ENCODE data around the gene PMEPA1. TPM values are rescaled to one million over a fixed set of nuclear protein-coding genes. Genes with fewer than 3 reads are reported as not detected.

PMEPA1 gene
- total and polyA plus RNA-seq, 7 donors: 3.6 to 23.3 (median 6.5) TPM

GRCh38 chr20:57690525-57690924 lies 19.3 kb downstream of the PMEPA1 start:
- Histone ChIP-seq H3K4me3 (no peak overlapping the region), H3K27me3 (no peaks in the 10 kb centered on the region), H3K4me1 (peaks cover 0 to 50% (median 14%) of the 10 kb centered on the region in 4 donors), H3K36me3 (no peaks in the 10 kb centered on the region), H3K9me3 (no peaks in the 10 kb centered on the region), H3K27ac (no peak overlapping the region)
- WGBS, 2 donors: 72 to 85% methylated on average over 15 of the region's 15 CpGs
- no peak for DNase-seq
- TF ChIP-seq CTCF (IDR thresholded peaks at IDR 0.05): no peak
- intact Hi-C loops (cut with DNase I): no loop called here

- Histone ChIP-seq H3K27me3 (no peaks in the 10 kb centered on the region), H3K4me1 (peaks cover 0 to 56% (median 20%) of the 10 kb centered on the region in 4 donors), H3K4me3 (no peak overlapping the region), H3K36me3 (no peaks in the 10 kb centered on the region), H3K27ac (peak overlapping the region in 1 of 4 donors; percentile 3), H3K9me3 (no peaks in the 10 kb centered on the region)
- no peak for DNase-seq
- intact Hi-C loops (cut with DNase I): loop anchor here (10.0 kb wide), 1 partner anchor 55 kb away; no protein-coding TSS in a partner anchor
- no peak for TF ChIP-seq POLR2AphosphoS5 (IDR thresholded peaks at IDR 0.05)
- no peak for TF ChIP-seq EP300 (IDR thresholded peaks at IDR 0.05)
- no peak for TF ChIP-seq CTCF (IDR thresholded peaks at IDR 0.05)
- TF ChIP-seq POLR2A (IDR thresholded peaks at IDR 0.05): no peak
- 91% methylated on average over 23 of the region's 23 CpGs for WGBS, 2 donors
Measured at GRCh38 chr20:57689745-57690481, 19.9 kb downstream of the PMEPA1 start.

GRCh38 chr20:57688864-57689263 lies 21.0 kb downstream of the PMEPA1 start:
- no peak for DNase-seq
- Histone ChIP-seq H3K27ac (no peak overlapping the region), H3K4me1 (peaks cover 0 to 66% (median 27%) of the 10 kb centered on the region in 4 donors), H3K36me3 (no peaks in the 10 kb centered on the region), H3K4me3 (no peak overlapping the region), H3K9me3 (no peaks in the 10 kb centered on the region), H3K27me3 (no peaks in the 10 kb centered on the region)
- intact Hi-C loops (cut with DNase I): loop anchor here (10.0 kb wide), 1 partner anchor 56 kb away; no protein-coding TSS in a partner anchor
- WGBS, 2 donors: 76 to 82% methylated on average over 16 of the region's 16 CpGs
- no peak for TF ChIP-seq POLR2A (IDR thresholded peaks at IDR 0.05)

GRCh38 chr20:57688295-57688694 lies 21.5 kb downstream of the PMEPA1 start:
- H3K4me3 ChIP-seq: no peak overlapping the region
- intact Hi-C loops (cut with DNase I): loop anchor here (10.0 kb wide), 1 partner anchor 57 kb away; no protein-coding TSS in a partner anchor
- no peaks in the 10 kb centered on the region for H3K36me3 ChIP-seq
- no peak for DNase-seq
- no peak for TF ChIP-seq POLR2A (IDR thresholded peaks at IDR 0.05)
- no peak for TF ChIP-seq CTCF (IDR thresholded peaks at IDR 0.05)
- TF ChIP-seq POLR2AphosphoS5 (IDR thresholded peaks at IDR 0.05): no peak
- no peak for TF ChIP-seq EP300 (IDR thresholded peaks at IDR 0.05)
- peaks cover 0 to 69% (median 30%) of the 10 kb centered on the region in 4 donors for H3K4me1 ChIP-seq
- H3K9me3 ChIP-seq: no peaks in the 10 kb centered on the region
- no peak overlapping the region for H3K27ac ChIP-seq
- 73 to 89% methylated on average over 5 of the region's 5 CpGs for WGBS, 2 donors
- no peaks in the 10 kb centered on the region for H3K27me3 ChIP-seq

GRCh38 chr20:57686931-57687652 lies 22.7 kb downstream of the PMEPA1 start:
- WGBS, 2 donors: 84 to 87% methylated on average over 12 of the region's 12 CpGs
- Histone ChIP-seq H3K36me3 (no peaks in the 10 kb centered on the region), H3K9me3 (no peaks in the 10 kb centered on the region), H3K4me3 (no peak overlapping the region), H3K4me1 (peaks cover 0 to 69% (median 37%) of the 10 kb centered on the region in 4 donors), H3K27me3 (no peaks in the 10 kb centered on the region), H3K27ac (peak overlapping the region in 1 of 4 donors; percentile 2)
- no peak for DNase-seq
- intact Hi-C loops (cut with DNase I): loop anchor here (10.0 kb wide), 1 partner anchor 58 kb away; no protein-coding TSS in a partner anchor
- TF ChIP-seq POLR2A (IDR thresholded peaks at IDR 0.05) (no peak), POLR2AphosphoS5 (IDR thresholded peaks at IDR 0.05) (no peak), CTCF (IDR thresholded peaks at IDR 0.05) (no peak), EP300 (IDR thresholded peaks at IDR 0.05) (no peak)
